Chondrocyte (in vitro differentiated cells): ENCODE results near the gene LRP4. TPM values are rescaled to one million over a fixed set of nuclear protein-coding genes. Genes with fewer than 3 reads are reported as not detected.

Experiments used
- DNase-seq: peaks from one replicate; pipeline ENCODE4 v3.0.0; 2021; ENCODE audit warnings: mixed read lengths, low spot score
- H3K27ac Mint-ChIP-seq: one replicate; pipeline ENCODE4 v1.8.0; 2021; ENCODE audit warnings: mild to moderate bottlenecking, moderate library complexity, mixed read lengths; ENCODE audit not compliant: unreplicated experiment
- H3K27me3 Mint-ChIP-seq: 2 replicates; pipeline ENCODE4 v1.8.0; 2021; ENCODE audit warnings: low read depth, mixed read lengths
- H3K36me3 Mint-ChIP-seq: 2 replicates; pipeline ENCODE4 v1.8.0; 2021; ENCODE audit warnings: low read depth, mixed read lengths
- H3K4me1 Mint-ChIP-seq: 2 replicates; pipeline ENCODE4 v1.8.0; 2021; ENCODE audit warnings: low read depth, mild to moderate bottlenecking, mixed read lengths
- H3K4me3 Mint-ChIP-seq: one replicate; pipeline ENCODE4 v1.8.0; 2021; ENCODE audit warnings: mild to moderate bottlenecking, moderate library complexity, mixed read lengths; ENCODE audit not compliant: unreplicated experiment
- H3K9me3 Mint-ChIP-seq: 2 replicates; pipeline ENCODE4 v1.8.0; 2021; ENCODE audit warnings: low read depth, mixed read lengths
- total RNA-seq: library from RNA; stranded (reverse); gene quantifications from 3 replicates; pipeline ENCODE4 v1.2.1, GENCODE V29; 2021
- TF ChIP-seq, protein P1 (sequence below): fragments of 200-600 bp; sonication (generic); IDR thresholded peaks from 2 replicates; pipeline ENCODE4 v1.5.0; 2021; ENCODE audit warnings: antibody characterized with exemption, mild to moderate bottlenecking, moderate library complexity

Gene LRP4
- total RNA-seq, 1 donor from 2014 or later = 7.0 TPM

DNA sequence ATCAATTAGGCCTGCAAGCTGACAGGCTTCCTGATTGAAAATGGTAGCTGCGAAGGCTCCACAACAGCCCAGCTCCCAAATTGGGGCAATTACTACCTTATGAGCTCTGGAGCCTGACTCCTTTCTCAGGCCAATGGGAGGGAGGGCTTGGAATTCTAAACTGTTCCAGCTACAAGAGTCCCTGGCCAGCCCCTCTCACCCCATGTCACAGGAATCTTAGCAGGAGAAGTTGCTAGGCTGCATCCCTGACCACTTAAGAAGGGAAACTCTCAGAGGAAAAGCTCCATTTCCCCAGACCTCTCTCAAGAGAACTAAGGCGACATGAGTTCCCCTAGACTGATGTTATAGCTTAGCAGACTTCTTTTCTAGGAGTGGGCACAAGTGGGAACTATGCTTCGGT is 4.9 kb downstream of the LRP4 start:
- TF ChIP-seq, protein P1, sequence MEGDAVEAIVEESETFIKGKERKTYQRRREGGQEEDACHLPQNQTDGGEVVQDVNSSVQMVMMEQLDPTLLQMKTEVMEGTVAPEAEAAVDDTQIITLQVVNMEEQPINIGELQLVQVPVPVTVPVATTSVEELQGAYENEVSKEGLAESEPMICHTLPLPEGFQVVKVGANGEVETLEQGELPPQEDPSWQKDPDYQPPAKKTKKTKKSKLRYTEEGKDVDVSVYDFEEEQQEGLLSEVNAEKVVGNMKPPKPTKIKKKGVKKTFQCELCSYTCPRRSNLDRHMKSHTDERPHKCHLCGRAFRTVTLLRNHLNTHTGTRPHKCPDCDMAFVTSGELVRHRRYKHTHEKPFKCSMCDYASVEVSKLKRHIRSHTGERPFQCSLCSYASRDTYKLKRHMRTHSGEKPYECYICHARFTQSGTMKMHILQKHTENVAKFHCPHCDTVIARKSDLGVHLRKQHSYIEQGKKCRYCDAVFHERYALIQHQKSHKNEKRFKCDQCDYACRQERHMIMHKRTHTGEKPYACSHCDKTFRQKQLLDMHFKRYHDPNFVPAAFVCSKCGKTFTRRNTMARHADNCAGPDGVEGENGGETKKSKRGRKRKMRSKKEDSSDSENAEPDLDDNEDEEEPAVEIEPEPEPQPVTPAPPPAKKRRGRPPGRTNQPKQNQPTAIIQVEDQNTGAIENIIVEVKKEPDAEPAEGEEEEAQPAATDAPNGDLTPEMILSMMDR = no peak
- Mint-ChIP-seq H3K36me3 (no peaks in the 10 kb centered on the region), H3K27ac (no peak overlapping the region), H3K9me3 (no peaks in the 10 kb centered on the region), H3K27me3 (no peaks in the 10 kb centered on the region), H3K4me3 (no peak overlapping the region), H3K4me1 (peaks cover 48% of the 10 kb centered on the region)
- no peak for DNase-seq

DNA sequence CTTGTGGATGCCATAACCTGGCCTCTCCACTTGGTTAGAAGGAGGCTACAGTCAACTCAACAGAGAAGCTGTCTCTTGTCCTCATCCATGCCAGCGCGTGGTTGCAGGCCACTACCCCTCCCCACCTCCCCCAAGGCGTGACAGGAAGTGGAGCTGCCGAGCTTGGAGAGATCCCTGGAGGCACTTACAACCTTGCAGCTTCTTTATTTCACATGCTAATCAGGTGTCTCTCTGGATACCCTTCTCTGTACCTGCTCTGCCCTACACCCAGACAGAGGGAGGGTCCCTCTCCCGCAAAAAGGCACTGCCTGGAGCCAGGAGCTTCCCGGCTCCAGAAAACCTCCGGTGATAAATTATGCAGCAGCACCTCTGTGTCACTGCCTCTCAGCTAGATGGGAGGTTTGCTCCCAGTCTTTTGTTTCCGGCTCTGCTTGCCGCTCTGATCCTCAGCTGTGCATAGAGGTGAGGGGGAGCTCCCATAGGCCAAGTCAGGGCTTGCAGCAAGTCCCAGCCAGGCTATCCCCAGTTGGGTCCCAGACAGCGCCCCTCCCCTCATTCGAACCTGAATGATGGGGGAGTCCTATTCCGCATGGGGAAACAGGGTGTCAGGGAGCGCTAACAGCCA is 5.7 kb downstream of the LRP4 start:
- H3K4me3 Mint-ChIP-seq = peak overlapping the region; percentile 54
- no peaks in the 10 kb centered on the region for H3K36me3 Mint-ChIP-seq
- TF ChIP-seq, protein P1 = no peak
- H3K27me3 Mint-ChIP-seq = no peaks in the 10 kb centered on the region
- no peak overlapping the region for H3K27ac Mint-ChIP-seq
- no peaks in the 10 kb centered on the region for H3K9me3 Mint-ChIP-seq
- H3K4me1 Mint-ChIP-seq = peaks cover 46% of the 10 kb centered on the region
- DNase-seq = no peak

DNA sequence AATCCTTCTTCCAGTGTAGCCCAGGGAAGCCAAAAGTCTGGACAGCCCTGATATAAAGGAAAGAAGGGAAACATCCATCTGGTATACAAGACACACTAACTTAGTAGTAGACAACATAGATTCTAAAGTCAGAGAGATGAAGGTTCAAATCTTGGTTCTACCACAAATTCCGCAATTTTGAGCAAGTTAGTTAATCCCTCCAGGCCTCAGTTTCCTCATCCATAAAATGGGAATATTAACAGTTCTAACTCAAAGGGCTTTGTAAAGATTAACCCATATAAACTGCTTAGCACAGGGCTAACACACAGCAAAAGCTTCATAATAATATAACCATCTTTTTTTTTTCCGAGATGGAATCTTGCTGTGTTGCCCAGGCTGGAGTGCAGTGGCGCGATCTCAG is 10.7 kb downstream of the LRP4 start:
- H3K4me3 Mint-ChIP-seq = no peak overlapping the region
- peaks cover 33% of the 10 kb centered on the region for H3K4me1 Mint-ChIP-seq
- no peaks in the 10 kb centered on the region for H3K9me3 Mint-ChIP-seq
- no peak overlapping the region for H3K27ac Mint-ChIP-seq
- H3K27me3 Mint-ChIP-seq = no peaks in the 10 kb centered on the region
- TF ChIP-seq, protein P1 = no peak
- H3K36me3 Mint-ChIP-seq = no peaks in the 10 kb centered on the region
- no peak for DNase-seq

DNA sequence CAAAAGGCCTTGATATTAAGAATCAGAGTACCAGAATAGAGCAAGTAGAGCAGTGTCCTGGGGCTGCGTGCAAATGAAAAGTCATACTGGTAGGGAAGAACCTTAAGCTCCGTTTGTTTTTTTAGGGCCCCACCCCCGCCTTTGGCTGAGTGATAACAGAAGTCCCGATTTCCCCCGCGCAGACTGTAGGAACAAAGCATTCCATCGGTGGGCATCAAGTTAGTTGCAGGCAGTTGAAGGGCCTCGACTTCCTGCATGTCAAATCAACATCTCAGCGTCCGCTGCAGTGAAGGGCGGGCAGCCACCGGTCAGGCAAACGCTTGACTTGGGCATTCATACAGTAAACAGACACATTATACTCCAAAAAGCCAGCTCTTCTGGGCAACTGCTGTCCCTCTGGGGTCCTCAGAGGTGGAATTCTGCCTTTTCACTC is 11.7 kb downstream of the LRP4 start:
- Mint-ChIP-seq H3K27me3 (no peaks in the 10 kb centered on the region), H3K4me1 (peaks cover 27% of the 10 kb centered on the region), H3K9me3 (no peaks in the 10 kb centered on the region), H3K27ac (peak overlapping the region; percentile 34), H3K36me3 (no peaks in the 10 kb centered on the region), H3K4me3 (peak overlapping the region; percentile 23)
- DNase-seq = no peak
- TF ChIP-seq, protein P1 = no peak

DNA sequence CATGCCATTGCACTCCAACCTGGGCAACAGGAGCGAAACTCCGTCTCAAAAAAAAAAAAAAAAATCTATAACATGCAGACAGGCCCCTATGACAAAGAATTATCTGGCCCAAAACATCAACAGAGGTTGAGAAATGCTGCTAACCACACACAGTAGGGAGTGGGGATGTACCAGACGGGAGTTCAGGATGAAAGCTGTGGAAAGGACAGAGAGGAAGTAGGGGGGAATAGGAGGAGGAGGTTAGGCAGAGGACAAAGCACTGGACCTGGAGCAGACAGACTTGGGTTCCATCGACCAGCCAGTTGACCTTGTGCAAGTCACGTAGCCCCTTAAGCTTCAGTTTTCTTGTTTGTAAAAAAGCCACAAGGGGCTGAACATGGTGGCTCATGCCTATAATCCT is 12.5 kb downstream of the LRP4 start:
- Mint-ChIP-seq H3K27ac (no peak overlapping the region), H3K9me3 (no peaks in the 10 kb centered on the region), H3K27me3 (no peaks in the 10 kb centered on the region), H3K4me1 (peaks cover 27% of the 10 kb centered on the region), H3K4me3 (no peak overlapping the region), H3K36me3 (no peaks in the 10 kb centered on the region)
- TF ChIP-seq, protein P1 = no peak
- DNase-seq = no peak
